Stimulated activated naive B cell treated with anti-CD40 and anti-IgM and Interleukin-4, amounts not matched to agents 10 μg/mL and 1 μg/mL and 100 μg/mL, for 72 hours (primary cell): ENCODE results near the gene C11orf42.
A peak's percentile ranks its signal among the peaks of the same experiment; 100 is the strongest.

Experiments
- ATAC-seq, 2 donors: fragments of 150-1000 bp; cut with Tn5 transposase; replicated peaks; 2 replicates each; pipeline ENCODE4 v1.10.0; 2021; ENCODE audit warnings: moderate library complexity in 1 of 2
- DNase-seq: peaks from one replicate; pipeline ENCODE4 v3.0.0; 2021
- H3K27ac Mint-ChIP-seq: one replicate; pipeline ENCODE4 v1.8.0; 2022; ENCODE audit warnings: mild to moderate bottlenecking, mixed read lengths
- H3K27me3 Mint-ChIP-seq, 2 donors: one replicate each; pipeline ENCODE4 v1.8.0; 2022; ENCODE audit warnings: mixed read lengths in 2 of 2
- H3K36me3 Mint-ChIP-seq, 2 donors: one replicate each; pipeline ENCODE4 v1.8.0; 2022; ENCODE audit warnings: mixed read lengths in 2 of 2, mild to moderate bottlenecking in 1 of 2
- H3K4me1 Mint-ChIP-seq, 2 donors: one replicate each; pipeline ENCODE4 v1.8.0; 2022; ENCODE audit warnings: mixed read lengths in 2 of 2, mild to moderate bottlenecking in 1 of 2
- H3K4me3 Mint-ChIP-seq, 2 donors: one replicate each; pipeline ENCODE4 v1.8.0; 2022; ENCODE audit warnings: mild to moderate bottlenecking in 2 of 2, mixed read lengths in 2 of 2, moderate library complexity in 1 of 2
- H3K9me3 Mint-ChIP-seq, 2 donors: one replicate each; pipeline ENCODE4 v1.8.0; 2022; ENCODE audit warnings: mixed read lengths in 2 of 2, mild to moderate bottlenecking in 1 of 2

C11orf42 gene

GRCh38 chr11:6253197-6253596 lies 47.8 kb downstream of the C11orf42 start:
- H3K27me3 Mint-ChIP-seq: peaks cover 0 to 10% of the 10 kb centered on the region in 2 donors
- DNase-seq (no peak), ATAC-seq (no peak)
- no peak overlapping the region for H3K4me3 Mint-ChIP-seq
- H3K4me1 Mint-ChIP-seq: no peaks in the 10 kb centered on the region
- no peak overlapping the region for H3K27ac Mint-ChIP-seq
- H3K36me3 Mint-ChIP-seq: no peaks in the 10 kb centered on the region
- H3K9me3 Mint-ChIP-seq: peaks cover 0 to 1% of the 10 kb centered on the region in 2 donors

- no peak for ATAC-seq
- Mint-ChIP-seq H3K4me3 (no peak overlapping the region), H3K9me3 (no peaks in the 10 kb centered on the region), H3K27me3 (peaks cover 0 to 7% of the 10 kb centered on the region in 2 donors), H3K4me1 (no peaks in the 10 kb centered on the region), H3K27ac (no peak overlapping the region), H3K36me3 (no peaks in the 10 kb centered on the region)
- no peak for DNase-seq
Observed at GRCh38 chr11:6258141-6258540, 52.8 kb downstream of the C11orf42 start.

GRCh38 chr11:6258571-6259081 lies 53.3 kb downstream of the C11orf42 start:
- Mint-ChIP-seq H3K27ac (no peak overlapping the region), H3K4me1 (no peaks in the 10 kb centered on the region), H3K9me3 (no peaks in the 10 kb centered on the region), H3K4me3 (no peak overlapping the region), H3K36me3 (no peaks in the 10 kb centered on the region), H3K27me3 (peaks cover 0 to 7% of the 10 kb centered on the region in 2 donors)
- ATAC-seq (peak in 1 of 2 donors; percentile 44), DNase-seq (no peak)

GRCh38 chr11:6260207-6260726 lies 54.9 kb downstream of the C11orf42 start:
- Mint-ChIP-seq H3K4me3 (no peak overlapping the region), H3K27ac (no peak overlapping the region), H3K4me1 (no peaks in the 10 kb centered on the region), H3K9me3 (no peaks in the 10 kb centered on the region), H3K27me3 (peaks cover 6 to 18% of the 10 kb centered on the region in 2 donors), H3K36me3 (no peaks in the 10 kb centered on the region)
- DNase-seq (no peak), ATAC-seq (no peak)
